GM19372 (cell line): ENCODE measurements around the gene NFIC.
"Not testable (repeated sequence)": the region's sequence is repeated elsewhere in the genome, so short reads cannot be mapped to it uniquely, and the experiment has no call there.

ENCODE experiments used
- ATAC-seq: cut with Tn5 transposase; IDR thresholded peaks from one replicate; pipeline ENCODE4 v1.9.1; 2021; ENCODE audit warnings: mild to moderate bottlenecking, low read depth, moderate library complexity; ENCODE audit not compliant: unreplicated experiment

Gene NFIC

DNA sequence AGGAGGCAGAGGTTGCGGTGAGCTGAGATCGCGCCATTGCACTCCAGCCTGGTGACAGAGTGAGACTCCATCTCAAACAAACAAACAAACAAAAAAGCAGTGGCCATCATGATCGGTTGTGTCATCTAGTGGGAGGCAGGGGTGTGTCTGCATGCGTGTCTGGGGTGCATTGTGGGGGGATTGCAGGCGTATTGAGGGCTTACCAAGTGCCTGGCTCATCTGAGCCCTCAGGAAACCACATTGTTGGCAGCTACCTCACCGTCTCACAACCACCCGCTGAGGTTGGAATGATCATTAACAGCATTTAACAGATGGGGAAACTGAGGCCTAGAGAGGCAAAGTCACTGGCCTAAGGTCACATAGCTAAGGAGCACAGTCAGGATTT is 30.5 kb downstream of the NFIC start:
- ATAC-seq = no peak

DNA sequence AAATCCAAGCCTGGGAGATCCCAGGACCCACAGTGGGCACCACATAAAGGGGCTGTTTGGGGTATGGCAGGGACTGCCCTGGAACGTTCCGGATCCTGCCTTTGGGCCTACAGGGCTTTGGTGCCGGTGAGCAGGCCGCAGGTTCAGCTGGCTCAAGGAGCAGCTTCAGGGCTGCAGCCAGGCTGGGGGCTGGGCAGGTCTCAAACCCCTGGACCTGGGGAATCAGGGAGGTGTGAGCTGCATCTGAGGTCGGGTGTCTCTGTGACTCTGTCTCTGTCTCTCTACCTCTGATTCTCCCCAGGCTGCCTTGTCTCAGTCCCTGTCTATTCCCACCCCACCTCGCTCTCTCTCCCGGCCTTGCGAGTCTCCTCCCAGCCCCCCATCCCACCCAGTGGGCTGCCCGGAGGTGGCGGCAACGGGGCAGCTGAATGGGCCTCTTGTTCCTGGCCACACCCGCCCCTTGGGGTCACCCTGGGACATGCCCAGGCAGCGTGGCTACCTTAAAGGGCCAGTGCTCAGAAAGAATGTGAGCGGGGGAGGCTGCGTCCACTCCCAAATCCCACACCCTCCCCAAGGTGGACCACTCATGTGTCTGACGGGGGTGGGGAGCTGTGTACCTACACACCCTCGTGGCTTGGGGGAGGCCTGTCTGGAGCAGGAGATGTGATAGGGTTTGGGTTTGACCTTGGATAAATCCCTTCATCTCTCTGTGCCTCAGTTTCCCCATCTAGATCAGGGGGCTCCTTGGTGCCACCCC is 31.1 kb downstream of the NFIC start:
- no peak for ATAC-seq

DNA sequence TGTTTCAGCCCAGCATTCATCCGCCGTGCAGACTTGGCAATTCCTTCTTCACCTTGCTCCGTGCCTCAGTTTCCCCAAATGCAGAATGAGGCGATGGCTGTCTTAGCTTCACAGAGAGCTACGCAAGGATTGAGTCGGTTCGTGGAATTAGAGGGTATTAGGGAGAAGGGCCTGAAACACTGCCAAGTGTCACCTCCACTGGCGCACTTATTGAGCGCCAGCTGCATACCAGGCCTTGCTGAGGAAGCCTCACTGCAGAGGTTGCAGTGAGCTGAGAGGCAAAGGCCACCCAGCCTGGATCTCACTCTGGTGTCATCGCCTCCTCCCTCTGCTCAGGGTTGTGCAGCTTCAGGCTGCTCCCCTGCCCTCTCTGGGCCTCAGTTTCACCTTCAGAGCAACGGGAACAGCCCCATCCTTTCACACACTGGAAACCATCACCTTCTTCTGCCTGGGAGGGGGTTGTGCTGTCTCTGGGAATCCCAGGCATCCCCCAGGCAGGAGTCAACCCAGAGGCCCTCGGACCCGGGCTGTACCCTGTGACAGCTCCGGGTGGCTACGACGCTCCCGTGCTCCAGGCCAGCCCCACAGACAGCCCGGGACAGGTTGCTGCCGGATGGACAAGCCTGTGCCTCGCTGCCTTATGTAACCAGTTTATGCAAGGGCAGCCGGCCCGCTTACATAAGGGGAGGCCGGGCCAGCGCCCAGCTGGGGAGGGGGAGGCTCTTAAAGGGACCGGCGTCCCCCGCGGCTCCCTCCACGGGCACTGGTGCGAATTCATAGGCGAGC is 31.9 kb downstream of the NFIC start:
- no peak for ATAC-seq

DNA sequence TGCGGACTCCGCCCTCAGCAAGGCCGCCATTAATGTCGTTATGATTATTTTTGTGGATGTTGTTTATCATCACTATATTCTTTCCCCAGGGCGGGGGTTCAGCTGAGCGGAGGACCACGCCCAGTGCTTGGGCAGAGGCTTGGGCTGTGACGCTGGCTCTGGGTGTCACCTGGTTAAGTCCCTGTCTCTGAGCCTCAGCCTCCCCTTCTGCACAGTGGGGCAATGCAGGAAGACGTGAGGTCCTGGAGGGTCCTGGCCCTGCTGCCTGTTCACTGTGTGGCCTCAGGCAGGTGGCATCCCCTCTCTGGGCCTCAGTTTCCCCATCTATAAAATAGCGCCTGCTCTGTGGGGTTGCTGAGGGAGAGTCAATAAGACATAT is 32.5 kb downstream of the NFIC start:
- no peak for ATAC-seq

DNA sequence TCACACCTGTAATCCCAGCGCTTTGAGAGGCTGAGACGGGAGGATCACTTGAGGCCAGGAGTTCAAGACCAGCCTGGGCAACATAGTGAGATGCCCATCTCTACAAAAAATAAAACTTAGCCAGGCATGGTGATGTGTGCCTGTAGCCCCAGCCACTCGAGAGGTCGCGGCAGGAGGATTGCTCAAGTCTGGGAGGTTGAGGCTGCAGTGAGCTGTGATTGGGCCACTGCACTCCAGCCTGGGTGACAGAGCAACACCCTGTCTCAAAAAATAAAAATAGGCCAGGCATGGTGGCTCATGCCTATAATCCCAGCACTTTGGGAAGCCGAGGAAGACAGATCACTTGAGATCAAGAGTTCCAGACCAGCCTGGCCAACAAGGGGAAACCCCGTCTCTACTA is 32.9 kb downstream of the NFIC start:
- not testable (repeated sequence) for ATAC-seq

DNA sequence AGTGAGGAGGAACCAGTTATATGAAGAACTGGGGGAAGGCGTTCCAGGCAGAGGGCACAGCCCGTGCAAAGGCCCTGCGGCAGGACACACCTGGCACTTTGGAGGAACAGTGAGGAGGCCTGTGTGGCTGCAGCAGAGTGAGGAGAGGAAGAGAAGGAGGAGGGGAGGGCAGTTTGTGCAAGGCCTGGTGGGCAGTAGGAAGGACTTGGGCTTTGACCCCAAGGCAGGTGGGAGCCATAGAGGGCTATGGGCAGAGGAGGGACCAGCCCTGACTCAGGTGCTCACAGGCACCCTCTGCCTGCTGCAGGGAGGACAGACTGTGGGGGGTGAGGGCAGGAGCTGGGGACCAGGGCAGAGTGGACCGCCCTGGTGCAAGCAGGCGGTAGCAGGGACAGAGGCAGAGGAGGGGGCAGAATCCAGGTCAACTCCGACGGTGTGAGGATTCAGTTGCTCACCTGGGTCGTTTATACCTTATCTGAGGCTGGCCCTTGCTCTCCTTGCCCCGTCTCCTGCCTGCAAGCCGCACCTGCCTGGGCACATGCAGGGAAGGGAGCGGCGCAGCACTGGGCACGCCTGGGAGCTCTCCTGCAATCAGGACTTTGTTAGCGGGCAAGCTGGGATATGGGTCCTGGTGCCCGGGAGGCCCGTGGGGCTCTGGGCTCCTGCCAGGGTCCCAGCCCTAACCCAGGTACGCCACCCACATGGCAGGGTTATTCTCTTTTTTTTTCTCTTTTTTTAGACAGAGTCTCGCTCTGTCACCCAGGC is 34.8 kb downstream of the NFIC start:
- ATAC-seq = no peak

DNA sequence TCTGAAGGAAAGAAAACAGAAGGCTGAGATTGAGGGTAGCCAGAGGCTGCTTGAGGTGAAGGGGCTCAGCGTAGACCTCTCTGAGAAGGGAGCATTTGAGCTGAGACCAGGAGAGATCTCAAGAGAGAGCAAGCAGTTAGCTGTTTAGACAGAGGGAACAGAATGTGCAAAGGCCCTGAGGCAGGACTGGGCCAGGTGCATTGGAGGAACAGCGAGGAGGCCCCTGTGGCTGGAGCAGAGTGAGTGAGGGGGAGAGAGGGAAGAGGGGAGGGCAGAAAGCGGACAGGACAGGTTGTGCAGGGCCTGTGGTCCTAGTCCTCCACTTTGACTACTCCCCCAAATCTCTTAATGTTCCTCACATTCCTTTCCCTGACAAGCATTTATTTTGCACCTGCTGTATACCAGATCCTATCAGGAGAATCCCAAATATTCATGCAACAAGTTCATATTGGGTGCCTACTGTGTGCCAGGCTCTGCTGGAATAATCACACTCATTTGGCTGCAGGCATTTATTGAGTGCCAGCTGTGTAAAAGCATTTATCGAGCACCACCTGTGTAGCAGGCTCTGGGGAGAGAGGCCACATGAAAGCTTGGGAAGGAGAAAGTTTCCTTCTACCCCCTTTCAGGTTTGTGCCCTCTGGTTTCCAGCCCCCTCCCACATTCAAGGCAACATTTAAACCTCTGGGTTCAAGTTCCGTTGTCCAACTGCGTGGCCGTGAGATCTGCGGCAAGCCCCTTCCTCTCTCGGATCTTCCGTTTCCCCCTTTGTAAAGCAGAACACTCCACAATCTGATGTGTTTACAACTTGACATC is 36.5 kb downstream of the NFIC start:
- no peak for ATAC-seq

DNA sequence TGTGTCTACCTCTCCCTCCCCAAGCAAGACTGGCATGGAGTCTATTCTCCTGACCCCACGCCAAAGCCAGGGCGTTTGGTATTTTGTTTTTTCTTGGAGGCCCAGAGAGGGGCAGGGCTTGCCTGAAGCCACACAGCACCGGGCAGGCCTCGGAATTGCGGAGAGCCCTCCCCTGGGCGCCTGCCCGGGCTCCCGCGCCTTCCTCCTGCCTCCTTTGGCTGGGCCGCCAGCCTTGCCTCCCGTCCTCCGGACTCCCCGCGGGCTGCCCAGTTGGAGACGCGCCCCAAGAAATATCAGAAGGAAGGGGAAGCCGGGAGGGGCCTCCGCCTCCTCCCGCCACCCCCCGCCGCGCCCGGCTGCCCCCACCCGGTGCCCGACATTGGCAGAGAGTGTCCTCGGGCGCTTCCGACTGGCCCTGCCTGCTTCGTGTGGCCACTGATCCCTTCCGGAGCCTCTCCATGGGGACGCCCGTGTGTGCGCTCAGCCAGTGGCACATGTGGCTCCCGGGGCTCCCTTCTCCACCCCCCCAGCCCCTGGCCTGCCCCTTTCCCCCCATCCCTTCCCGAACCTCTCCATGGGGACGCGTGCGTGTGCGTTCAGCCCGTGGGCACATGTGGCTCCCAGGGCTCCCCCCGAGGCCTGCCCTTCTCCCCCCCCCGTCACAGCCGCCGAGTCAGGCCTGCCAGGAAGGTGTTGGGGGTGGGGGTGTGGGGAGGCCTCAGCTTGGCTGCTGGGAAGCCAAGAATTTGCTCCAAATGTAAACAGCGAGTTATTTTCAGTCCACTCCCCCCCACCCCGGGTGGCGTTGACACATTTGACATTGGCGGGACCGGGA is 37.3 kb downstream of the NFIC start:
- ATAC-seq = no peak

DNA sequence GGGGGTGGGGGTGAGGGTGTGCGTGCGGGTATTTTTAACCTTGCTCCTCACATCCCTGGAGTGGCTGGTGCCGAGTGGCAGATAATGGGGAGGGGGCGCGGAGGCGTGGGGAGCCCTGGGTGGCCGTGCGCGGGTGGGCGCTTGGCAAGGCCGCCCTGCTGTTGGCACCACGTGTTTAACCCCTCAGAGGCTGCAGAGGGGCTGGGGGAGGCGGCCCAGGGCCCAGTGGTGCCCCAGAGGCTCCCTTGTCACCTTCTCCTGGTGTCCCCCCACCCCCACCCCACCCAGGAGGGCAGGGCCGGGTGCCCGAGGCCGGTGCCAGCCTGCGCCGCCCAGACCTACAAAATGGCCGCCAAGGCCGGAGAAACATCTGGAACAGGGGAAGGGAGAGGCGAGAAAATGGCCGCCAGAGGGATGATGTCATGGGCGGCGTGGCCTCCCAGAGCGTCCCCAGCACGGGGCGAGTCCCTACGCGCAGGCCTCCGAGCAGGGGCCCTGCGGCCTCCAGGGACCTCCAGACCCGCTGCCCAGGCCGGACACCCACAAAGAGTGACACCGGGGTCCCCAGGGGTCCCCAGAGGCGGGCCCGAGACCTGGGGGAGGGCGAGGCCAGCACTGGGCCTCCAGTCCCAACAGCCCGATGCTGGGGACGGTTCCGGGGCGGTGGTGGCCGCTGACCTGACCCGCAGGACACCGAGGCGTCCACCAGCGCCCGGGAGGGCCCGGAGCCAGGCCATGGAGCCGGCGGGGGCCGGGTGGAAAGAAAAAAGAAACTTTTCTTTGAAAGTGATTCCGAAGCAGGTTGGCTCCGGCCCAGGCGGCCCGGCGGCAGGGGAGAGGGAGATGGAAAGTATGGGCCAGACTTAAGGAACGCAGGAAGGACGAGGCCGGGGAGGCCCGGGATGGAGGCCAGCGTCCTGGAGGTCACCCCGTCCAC is 38.2 kb downstream of the NFIC start:
- no peak for ATAC-seq

DNA sequence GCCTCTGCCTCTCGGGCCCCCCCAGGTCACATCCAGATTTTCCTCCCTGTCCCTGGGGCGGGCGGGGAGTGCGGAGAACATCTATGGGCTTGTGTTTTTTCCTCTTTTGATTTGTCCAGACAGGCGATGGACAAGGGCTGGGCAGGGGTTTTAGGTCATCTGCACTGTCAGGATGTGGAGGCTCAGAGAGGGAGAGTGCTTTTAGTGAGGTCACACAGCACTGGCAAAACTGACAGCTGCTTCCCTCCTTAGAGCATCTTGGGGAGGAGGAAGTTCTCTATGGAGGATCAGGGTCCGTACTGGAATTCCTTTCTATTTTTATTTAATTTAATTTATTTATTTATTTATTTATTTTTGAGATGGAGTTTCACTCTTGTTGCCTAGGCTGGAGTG is 38.9 kb downstream of the NFIC start:
- no peak for ATAC-seq

DNA sequence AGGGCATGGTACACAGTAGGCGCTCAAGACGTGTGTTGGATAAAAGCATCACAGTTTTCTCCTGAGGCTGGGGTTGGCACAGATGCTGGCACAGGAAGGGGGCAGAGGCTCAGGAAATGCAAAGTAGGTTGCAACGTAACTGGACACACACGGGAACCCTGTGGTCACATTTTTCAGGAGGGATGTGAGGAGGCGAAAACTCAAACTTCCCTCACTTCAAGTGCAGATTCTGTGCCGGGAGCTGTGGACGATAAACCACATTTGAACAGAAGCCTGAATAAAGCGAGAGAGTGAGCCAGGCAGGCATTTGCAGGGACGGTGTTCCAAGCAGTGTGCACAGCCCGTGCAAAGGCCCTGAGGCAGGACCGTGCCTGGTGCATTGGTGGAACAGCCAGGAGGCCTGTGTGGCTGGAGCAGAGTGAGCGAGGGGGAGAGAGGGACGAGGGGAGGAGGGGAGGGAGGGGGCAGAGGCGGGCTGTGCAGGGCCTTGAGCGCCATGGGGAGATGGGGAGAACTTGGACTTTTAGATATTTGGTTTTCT is 40.3 kb downstream of the NFIC start:
- ATAC-seq = no peak

DNA sequence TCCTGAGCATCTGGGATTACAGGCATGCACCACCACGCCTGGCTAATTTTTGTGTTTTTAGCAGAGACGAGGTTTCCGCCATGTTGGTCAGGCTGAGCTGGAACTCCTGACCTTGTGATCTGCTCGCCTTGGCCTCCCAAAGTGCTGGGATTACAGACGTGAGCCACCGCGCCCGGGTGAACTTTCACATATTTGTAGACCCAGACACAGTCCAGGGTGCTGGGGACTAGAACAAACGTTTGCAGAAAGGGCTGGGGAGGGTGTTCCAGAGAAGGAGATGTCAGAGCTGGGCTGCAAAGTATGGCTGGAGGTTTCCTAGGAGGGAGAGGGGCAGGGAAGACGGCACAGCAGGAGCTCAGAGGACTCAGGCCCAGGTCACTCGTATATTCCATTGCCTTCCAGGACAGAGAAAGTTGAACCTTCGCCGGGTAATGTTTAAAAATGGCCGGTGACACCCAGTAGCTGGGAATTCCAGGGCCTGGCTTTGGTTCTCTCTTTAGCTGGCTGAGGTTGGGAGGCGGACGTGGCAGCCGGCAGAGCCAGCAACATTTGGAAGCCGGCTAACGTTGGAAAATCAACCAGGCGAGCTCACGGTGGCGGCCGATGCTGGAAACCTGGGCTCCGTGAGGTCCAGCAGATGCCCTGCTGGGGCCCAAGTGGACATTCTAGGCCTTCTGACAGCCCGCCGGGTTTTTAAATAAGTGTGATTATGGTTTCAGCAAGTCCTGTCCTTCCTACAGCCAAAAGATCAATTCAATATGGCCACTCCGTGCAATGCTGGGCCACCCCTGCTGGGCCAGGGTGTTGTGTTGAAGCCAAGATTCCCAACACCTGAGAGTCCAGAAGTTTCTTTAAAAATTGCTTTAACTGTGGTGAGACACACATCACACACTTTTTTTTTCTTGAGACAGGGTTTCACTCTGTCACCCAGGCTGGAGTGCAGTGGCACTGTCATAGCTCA is 41.5 kb downstream of the NFIC start:
- ATAC-seq = no peak

DNA sequence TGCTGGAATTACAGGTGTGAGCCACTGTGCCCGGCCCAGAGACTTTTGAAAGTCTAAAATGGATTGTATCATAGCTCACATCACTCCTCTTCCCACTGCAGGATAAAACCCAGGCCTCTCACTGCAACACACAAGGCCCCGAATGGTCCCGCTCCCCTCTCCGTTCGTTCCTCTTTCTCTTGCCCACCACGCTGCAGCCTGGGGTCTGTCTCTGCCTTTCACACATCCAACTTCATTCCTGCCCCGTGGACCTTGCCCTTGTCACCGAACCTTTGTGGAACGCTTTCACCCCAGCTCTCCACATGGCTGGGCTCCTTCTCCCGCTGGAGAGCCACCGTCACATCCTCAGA is 42.6 kb downstream of the NFIC start:
- no peak for ATAC-seq

DNA sequence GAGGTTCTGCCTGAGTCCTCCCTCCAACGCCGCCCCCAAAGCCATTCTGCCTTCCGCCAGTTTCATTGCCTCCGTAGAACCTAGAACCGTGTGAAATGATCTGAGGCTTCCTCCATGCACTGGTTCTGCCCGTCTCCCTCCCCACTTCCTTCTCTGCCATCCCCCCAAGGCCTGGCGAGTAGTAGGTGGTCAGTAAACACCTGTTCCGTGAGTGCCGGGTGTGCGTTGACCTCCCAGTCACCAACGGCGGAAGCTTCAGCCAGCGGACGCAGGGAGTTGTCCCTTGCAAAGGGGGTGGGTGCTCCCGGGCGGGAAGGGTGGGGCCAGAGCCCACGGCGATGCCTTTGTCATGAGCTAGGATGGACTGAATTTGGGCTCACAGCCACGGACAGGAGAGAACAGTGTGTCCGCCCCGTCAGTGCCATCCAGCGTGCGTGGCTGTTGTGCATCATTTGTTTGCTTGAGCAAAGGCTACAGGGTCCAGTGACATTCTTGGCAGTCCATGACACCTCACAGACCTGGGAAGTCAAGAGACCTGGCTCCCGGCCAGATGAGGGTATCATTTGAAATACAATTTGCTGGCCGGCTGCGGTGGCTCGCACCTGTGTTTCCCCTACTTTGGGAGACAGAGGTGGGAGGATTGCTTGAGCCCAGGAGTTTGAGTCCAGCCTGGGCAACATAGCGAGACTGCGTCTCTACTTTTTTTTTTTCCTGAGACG is 43.1 kb downstream of the NFIC start:
- ATAC-seq = no peak

DNA sequence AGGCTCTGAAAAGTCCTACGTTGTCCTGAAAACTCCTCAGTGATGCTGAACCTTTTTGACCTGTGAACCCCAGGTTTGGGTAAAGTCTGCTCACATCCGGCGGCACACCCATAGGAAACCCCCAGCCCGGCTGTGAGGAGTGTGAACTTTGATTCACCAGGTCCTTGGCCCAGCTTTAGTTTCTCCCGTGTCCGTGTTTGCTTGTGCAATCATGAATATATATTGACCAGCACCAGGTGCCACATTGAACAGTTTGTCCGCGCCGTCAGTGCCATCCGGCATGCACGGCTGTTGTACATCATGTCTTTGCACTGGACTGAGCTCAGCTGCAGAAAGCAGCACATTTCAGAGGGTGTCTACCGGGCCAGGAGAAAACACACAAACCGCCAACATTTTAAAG is 45.3 kb downstream of the NFIC start:
- ATAC-seq = no peak

DNA sequence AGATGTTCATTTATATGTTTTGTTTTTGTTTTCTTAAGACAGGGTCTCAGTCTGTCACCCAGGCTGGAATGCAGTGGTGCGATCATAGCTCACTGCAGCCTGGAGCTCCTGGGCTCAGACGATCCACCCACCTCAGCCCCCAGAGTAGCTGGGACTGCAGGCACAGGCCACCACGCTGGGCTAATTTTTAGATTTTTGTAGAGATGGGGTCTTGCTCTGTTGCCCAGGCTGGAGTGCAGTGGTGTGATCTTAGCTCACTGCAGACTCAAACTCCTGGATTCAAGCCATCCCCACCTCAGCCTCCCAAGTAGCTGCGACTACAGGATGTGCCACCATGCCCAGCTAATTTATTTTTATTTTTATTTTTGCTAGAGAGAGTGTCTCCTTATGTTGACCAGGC is 45.7 kb downstream of the NFIC start:
- no peak for ATAC-seq
